ENCODE data around the gene HS2ST1.

DNA sequence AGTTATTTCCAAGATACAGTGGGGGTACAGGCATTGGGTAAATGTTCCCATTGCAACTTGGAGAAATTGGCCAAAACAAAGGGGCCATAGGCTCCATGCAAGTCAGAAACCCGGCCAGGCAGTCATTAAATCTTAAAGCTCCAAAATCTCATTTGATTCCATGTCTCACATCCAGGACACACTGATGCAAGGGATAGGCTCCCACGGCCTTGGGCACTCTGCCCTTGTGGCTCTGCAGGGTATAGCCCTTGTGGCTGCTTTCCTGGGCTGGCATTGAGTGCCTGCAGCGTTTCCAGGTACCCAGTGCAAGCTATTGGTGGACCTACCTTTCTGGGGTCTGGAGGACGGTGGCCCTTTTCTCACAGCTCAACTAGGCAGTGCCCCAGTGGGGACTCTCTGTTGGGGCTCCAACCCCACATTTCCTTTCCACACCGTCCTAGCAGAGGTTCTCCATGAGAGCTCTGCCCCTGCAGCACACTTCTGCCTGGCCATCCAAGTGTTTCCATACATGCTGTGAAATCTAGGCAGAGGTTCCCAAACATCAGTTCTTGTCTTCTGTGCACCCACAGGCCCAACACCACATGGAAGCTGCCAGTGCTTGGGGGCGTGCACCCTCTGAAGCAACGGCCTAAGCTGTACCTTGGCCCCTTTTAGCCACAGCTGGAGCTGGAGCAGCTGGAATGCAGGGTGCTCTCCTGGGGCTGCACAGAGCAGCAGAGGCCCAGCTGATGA lies 67.2 kb downstream of the HS2ST1 start:
- TF ChIP-seq EP300 (IDR thresholded peaks at IDR 0.05): no peak
- TF ChIP-seq, protein P1, sequence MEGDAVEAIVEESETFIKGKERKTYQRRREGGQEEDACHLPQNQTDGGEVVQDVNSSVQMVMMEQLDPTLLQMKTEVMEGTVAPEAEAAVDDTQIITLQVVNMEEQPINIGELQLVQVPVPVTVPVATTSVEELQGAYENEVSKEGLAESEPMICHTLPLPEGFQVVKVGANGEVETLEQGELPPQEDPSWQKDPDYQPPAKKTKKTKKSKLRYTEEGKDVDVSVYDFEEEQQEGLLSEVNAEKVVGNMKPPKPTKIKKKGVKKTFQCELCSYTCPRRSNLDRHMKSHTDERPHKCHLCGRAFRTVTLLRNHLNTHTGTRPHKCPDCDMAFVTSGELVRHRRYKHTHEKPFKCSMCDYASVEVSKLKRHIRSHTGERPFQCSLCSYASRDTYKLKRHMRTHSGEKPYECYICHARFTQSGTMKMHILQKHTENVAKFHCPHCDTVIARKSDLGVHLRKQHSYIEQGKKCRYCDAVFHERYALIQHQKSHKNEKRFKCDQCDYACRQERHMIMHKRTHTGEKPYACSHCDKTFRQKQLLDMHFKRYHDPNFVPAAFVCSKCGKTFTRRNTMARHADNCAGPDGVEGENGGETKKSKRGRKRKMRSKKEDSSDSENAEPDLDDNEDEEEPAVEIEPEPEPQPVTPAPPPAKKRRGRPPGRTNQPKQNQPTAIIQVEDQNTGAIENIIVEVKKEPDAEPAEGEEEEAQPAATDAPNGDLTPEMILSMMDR (IDR thresholded peaks at IDR 0.05): no peak
- TF ChIP-seq POLR2AphosphoS5 (IDR thresholded peaks at IDR 0.05): no peak
- no peak for TF ChIP-seq POLR2A (IDR thresholded peaks at IDR 0.05)

Data from sigmoid colon (tissue), 4 donors.